HL-60/S4 treated with phorbol 12-myristate 13-acetate at 8.2 ng/mL for 4 days and 3 days (cell line): Measurements from ENCODE around the gene ADAM33.

Experiments used
- in situ Hi-C: fragments of 300-500 bp; cut with MboI; formaldehyde crosslinking; loops from 2 replicates; pipeline ENCODE4 v1.15.0; 2022; ENCODE audit warnings: low sequenced_read_pairs

Gene ADAM33, protein sequence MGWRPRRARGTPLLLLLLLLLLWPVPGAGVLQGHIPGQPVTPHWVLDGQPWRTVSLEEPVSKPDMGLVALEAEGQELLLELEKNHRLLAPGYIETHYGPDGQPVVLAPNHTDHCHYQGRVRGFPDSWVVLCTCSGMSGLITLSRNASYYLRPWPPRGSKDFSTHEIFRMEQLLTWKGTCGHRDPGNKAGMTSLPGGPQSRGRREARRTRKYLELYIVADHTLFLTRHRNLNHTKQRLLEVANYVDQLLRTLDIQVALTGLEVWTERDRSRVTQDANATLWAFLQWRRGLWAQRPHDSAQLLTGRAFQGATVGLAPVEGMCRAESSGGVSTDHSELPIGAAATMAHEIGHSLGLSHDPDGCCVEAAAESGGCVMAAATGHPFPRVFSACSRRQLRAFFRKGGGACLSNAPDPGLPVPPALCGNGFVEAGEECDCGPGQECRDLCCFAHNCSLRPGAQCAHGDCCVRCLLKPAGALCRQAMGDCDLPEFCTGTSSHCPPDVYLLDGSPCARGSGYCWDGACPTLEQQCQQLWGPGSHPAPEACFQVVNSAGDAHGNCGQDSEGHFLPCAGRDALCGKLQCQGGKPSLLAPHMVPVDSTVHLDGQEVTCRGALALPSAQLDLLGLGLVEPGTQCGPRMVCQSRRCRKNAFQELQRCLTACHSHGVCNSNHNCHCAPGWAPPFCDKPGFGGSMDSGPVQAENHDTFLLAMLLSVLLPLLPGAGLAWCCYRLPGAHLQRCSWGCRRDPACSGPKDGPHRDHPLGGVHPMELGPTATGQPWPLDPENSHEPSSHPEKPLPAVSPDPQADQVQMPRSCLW

DNA sequence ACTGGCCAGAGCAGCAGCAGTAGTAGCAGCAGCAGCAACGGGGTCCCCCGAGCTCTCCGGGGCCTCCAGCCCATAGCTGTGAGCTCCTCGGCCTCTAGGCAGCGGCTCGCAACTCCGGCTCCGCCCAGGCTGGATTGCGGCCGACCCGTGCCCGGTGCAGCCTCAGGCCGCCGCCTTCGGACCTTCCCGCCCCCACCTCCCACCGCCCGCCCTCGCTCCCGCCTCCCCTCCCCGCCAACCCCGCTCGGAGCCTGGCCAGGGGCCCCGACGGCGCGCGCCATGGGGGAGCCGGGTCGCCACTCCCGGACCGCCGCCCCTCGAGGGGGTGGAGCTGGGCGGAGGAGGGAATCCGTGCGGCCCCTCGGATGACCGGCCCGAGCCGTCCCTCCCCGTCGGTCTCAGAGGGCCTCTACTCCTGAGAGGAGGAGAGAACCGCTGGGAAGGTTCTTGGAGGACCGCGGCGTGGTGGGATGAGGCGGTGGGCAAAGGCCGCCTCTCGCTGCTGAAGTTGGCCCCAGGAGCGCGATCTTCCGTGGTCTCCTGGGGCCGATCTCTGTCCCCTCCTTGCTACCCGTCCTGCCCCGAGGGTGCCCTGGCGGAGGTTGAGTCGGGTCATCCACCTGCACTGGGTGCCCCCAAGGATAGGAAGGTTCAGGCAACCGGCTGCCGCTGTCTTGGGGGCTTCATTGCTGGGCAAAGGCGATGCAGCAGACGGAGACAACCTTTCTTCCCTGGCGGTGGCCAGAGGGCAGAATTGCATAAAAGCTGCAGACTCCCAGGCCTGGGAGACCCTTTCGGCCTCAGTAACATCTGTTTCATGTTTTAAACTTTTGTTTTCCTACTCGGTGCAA is at the start of gene ADAM33:
ADAM33 (minus strand) TSS at position 80 of the 851 bp plus-strand sequence; CDS start at position 74, 6 bp downstream.
- in situ Hi-C loops = no loop called here

DNA sequence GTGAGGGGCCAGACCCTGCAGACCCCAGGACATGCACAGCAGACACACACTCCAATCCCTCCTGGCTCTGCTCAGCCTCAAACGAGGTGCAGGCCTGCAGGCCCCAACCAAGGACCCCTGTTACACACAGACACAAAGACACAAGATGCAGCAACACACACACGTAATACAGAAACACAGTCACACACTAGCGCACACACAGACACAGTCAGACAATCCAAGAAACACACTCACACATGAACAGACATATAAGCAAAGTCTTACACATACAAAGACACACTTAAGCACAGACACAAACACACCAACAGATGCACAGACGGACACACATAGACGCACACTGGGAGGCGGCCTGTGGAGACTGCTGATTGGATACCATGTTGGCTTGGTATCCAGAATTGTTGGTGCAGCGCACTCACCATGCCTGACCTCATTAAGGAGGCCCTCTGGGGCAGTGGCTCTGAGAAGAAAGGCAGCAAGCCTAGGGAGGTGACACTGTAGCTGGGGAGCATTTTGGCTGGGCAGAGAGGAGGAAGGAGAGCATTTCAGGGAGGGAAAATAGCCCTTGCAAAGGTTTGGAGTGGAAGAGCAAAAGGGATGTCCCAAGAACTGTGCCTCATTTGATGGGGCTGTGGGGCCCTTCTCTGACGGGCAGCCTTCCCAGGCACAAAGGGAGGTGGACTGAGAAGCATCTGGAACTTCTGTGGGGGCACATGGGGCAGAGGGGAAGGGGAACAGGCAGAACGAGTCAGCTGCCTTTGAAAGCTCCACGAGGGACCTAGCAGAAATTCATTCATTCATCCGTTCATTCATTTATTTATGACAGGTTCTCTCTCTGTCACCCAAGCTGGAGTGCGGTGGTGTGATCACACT is 49.2 kb upstream of the ADAM33 start:
- in situ Hi-C loops = no loop called here

DNA sequence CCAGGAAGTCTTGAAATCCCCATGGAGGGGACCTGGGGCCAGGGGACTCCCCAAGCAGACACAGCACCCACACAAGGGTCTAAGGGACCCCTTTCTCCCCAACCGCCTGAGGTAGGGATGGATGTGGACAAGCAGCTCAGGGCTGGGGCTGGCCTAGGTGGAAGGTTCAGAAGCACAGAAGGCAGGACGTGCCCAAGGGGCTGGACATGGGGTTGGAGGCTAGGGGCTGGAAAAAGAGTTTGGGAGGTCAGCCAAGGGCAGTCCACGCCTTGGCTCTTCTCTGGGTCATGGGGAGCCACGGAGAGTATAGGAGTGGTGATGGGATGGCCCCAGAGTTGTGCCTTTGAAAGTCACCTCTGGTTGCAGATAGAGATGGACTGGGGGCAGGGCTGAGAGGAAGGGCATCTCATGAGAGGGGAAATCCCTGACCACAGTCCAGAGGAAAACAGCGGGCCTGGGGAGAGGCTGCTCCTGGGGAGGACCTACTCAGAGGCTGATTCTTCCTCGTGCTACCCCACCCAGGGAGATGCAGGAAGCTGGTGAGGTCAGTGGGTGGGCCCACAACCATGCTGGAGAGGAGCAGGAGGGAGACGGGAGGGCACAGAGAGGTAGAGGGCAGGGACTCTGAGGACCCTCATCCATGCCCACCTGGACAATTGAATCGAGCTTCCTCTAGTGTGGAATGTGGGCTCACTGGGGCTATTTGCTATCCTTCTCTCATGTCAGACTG is 48.2 kb upstream of the ADAM33 start:
- in situ Hi-C loops = no loop called here

DNA sequence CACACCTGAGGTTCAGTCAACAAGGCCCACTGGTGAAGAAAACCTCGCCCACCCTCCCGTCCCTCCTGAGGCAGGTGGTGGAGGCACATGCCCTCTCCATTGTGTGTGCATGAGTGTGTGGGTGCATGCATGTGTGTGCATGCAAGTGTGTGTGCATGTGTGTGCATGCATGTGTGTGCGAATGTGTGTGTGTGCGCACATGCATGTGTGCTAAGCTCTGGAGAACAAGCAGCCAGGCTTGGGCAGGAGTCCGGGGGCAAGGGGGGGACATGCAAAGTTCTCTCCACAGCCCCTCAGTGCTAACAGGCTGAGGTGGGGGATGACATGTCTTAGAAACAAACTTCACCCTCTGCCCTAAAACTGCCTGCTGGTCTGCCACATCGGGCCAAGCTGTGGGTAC is 47.6 kb upstream of the ADAM33 start:
- in situ Hi-C loops = no loop called here

DNA sequence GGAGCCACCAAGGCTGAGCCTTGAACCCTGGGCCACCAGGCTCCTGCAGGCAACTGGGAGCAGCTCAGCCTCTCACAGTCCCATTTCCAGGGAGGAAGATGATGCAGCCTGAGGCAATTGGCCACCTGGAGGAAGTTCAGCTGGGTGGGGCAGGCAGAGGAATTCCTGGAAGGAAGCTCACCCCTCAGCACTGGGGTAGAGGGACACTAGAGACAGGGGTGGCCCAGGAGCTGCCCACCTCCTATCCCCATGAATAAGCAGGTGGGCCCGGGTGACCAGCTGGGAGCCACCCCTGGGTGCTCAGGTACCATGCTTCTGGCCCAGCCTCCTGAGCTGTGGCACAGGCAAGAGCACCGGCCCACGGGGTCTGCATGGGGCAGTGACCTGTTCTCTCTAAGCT is 47.1 kb upstream of the ADAM33 start:
- in situ Hi-C loops = no loop called here

DNA sequence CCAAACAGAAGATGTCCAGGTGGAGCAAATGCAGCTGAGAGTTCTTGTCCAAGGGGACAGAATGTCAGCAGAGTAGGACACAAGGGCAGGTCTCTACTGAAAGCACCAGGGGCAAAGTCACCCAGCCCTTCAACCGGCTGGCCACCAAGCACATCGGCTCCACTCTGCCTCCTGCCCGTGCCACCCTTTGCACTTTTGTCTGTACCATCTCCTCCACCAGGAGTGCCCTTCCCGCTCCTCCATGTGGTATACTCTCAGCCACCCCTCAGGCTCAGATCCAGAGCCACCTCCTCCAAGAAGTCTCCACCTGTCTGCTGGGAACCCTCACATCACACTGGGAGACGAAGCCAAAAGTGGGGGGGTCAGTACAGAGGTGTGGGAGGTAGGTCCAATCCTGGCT is 46.5 kb upstream of the ADAM33 start:
- in situ Hi-C loops = no loop called here

DNA sequence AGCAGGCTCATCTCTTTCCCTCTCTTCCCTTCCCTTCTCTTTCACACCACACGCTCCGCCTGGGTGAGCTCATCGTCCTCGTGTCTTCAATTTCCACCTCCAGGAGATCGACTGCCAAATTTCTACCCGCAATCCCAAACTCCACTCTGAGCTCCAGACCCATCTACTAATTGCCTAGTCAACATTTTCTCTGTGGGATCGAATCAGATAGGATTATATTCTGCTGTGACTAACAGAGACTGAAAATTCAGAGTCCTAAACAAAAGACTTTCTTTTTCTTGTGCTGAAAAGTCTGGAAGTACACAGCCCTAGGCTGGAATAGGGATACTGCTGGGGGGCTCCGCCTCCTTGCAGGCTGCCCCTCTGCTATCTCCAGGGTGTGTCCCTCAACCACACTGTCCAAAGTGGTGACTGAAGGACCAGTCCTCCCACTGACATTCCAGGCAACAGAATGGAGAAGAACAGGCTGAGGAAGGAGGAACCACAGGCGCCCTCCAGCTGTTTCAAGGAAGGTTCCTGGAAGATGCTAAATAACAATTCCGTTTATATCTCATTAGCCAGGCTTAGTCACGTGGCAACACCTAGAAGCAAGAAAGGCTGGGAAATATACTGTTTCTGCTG is 45.7 kb upstream of the ADAM33 start:
- in situ Hi-C loops = no loop called here

DNA sequence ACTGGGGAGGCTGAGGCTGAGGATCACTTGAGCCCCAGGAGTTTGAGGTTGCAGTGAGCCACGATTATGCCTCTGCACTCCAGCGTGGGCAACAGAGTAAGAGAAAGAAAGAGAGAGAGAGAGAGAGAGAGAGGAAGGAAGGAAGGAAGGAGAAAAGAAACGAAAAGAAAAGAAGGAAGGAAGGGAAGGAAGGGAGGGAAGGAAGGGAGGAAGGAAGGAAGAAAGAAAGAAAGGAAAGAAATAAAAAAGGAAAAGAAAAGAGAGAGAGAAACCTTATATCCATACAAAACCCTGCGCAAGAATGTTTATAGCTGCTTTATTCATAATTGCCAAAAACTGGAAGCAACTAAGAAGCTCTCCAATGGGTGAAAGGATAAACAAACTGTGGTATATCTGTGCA is 42.5 kb upstream of the ADAM33 start:
- in situ Hi-C loops = no loop called here

DNA sequence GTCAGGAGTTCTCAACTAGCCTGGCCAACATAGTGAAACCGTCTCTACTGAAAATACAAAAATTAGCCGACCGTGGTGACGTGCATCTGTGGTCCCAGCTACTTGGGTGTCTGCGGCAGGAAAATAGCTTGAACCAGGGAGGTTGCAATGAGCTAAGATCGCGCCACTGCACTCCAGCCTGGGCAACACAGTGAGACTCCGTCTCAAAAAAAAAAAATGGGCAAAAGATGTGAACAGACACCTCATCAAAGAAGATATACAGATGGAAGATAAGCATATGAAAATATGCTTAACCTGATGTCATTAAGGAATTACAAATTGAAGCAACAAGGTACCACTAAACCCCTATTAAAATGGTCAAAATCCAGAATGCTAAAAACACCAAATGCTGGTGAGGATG is 41.5 kb upstream of the ADAM33 start:
- in situ Hi-C loops = no loop called here

DNA sequence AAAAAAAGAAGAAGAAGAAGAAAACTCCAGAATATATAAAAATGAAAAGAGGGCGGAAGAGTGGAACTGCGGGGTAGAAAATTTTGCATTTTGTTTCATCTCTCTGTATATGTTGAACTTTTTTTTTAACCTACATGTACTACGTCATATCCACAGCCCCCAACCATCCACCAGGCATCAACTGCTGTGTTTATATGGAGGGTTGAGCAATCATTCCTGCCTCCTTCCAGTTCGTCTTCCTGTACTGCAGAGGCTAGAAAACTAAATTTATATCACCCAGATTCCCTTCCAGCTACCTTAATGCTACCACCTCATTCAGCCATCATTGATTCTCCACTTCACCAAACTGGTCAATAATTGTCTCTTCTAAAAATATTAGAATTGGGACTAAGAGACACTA is 40.1 kb upstream of the ADAM33 start:
- in situ Hi-C loops = no loop called here

DNA sequence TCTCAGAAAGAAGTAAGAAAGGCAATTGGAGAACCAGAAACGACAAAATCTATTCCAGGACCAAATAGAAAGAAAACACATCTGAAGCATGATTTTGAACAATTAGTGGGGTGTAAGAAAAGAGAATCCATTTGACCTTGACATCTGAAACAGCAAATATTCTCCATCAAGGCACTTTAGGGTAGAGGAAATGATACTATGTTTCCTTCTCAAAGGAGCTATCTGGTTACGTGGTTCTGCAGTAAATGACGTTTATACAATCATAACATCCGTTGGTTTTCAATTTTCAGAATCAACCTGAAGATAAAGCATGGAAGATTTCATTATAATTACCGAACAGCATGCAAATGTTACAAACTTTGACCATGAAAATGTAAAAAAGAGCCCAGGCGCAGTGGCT is 38.8 kb upstream of the ADAM33 start:
- in situ Hi-C loops = no loop called here

DNA sequence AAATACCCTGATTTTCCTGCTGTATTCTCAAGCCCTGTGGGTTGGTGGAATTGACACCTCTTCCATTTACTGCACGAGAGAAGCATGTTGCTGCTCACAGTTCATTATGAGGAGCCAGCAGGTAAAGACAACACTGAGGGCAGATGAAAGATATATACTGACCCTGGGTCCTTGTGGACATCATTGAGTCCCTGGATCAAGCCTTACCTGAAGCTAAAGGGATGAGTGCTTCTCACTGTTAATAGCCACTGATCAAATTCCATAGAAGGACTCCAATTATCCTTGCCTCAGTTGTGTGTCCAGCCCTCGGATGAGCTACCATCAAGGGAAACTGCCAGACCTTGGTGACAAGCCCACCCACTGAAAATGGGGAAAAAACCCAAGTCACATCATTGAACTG is 38.3 kb upstream of the ADAM33 start:
- in situ Hi-C loops = no loop called here

DNA sequence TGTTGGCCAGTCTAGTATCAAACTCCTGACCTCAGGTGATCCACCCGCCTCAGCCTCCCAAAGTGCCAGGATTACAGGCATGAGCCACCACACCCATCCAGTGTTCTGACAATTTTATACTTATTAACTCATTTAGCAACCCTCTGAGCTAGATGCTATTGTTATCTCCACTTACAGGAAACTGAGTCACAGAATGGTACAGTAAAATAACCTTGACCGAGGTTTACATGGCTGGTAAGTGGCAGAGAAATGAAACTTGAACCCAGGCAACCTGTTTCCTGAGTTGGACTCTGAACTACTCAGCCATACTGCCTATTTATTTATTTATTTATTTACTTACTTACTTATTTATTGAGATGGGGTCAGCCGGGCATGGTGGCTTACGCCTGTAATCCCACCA is 37.2 kb upstream of the ADAM33 start:
- in situ Hi-C loops = no loop called here

DNA sequence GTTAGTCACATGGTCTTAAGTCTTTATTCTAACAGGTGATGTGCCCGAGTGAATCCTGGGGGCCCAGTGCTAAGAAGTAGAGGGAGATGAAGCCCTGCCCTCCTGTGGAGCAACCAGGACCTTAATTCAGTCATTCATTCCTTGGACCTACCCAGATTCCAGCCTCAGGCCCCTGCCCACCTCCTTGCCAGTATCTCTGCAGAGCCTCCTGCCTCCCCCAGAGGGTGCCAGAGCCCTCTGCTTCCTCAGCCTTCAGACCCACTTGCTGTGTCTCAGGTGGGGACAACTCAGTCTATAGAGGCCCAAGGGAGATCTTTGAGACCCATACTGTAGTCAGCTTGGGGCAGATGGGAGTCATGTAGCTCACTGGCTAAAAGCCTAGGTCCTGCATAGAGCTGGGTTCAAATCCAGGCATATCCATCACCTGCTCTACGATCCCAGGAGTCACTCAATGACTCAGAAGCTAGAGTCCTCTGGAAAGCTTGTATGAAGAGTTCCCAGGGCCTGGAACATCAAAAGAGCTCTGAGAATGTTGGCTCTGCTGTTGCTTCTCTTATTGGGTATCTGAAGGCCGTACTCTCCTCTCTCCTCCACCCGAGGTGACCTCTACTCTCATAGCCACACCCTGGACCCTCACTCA is 34.5 kb upstream of the ADAM33 start:
- in situ Hi-C loops = no loop called here

DNA sequence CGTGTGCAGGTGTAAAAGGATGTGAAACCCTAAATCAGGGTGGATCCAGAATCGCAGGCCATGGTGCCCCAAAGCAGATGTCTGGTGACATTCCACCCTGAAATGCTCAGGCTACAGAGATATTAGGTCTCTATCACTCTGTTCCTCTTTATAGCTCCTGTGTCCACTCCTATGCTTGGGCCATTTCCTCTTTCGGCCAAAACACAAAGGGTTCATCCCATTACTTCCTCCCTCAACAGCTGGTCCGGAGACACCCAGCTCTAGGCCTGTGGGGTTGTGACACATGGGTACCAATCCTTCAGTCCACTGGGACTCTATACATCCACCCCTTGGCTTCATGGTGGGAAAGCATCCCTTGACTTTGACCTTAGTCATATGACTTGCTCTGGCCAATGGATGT is 32.3 kb upstream of the ADAM33 start:
- in situ Hi-C loops = no loop called here

DNA sequence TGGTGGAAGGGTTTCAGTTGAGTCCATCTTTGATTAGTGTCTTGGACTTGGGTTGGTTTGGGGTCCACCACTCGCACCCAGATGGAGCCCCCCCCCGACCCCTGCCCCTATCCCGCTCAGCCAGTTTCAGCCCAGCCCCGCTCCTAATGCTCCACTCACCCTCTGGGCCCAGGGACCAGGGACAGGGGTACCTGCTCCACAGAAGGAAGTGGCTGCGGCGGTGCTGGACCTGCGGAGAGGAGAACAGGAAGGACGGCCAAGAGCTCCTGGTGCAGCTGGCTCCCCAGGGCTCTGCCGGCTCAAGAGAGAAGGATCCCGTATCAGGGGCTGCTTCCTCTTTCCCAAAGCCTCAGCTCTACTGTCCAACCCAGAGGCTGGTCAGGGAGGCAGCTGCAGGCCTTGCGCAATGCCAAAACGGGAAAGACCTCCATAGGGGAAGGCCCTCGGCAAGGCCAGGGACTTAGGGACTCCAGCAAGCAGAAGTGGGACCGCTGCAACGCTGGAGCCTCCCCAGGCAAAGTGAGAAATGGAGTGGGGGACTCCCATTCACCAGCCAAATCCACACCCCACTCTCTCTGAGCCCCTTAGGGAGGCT is 30.6 kb upstream of the ADAM33 start, which contains the start of gene SIGLEC1:
SIGLEC1 (minus strand) TSS at position 322 of the 595 bp plus-strand sequence. CDS start 5,472 bp downstream, outside the sequence.
- in situ Hi-C loops = no loop called here

DNA sequence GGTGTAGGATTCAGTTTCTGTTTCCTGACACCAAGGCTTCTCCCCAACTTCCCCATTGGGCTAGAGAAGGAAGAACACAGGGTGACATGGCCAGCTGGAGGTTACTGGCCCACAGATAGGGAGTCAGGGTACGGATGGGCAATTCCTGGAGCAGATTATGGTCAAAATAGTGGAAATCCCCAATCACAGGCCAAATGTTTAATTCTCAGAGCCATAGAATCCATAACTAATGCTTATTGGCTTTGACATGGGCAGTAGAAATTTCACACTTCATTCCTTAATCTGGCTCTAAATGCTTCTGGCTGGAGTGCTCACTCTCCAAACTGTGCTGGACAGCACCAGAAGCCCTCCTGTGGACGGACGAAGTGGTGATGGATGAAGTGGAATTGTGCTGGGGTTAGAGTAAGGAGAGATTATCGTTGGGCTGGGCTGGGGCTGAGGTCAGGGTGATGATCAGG is 29.7 kb upstream of the ADAM33 start:
- in situ Hi-C loops = no loop called here
